ENCODE data around the gene USP11.
A peak's percentile ranks its signal among the peaks of the same experiment; 100 is the strongest.

Gene USP11

GRCh38 chrX:47194194-47194787, 38.5 kb upstream of the USP11 start:
- DNase-seq: no peak
- peaks cover 31% of the 10 kb centered on the region for H3K27me3 ChIP-seq (ENCODE audit: insufficient read depth, low read depth, severe bottlenecking)
- peak overlapping the region; percentile 96 for H3K27ac ChIP-seq
- TF ChIP-seq CTCF (IDR thresholded peaks at IDR 0.05; ENCODE audit: low read depth, low read length): no peak
- no peaks in the 10 kb centered on the region for H3K9me3 ChIP-seq (ENCODE audit: severe bottlenecking)
- H3K4me3 ChIP-seq (ENCODE audit: low read depth, low read length): peak overlapping the region; percentile 89
- H3K36me3 ChIP-seq: peaks cover 42% of the 10 kb centered on the region

GRCh38 chrX:47196098-47196497, 36.7 kb upstream of the USP11 start:
- no peak overlapping the region for H3K27ac ChIP-seq
- DNase-seq: no peak
- TF ChIP-seq CTCF (IDR thresholded peaks at IDR 0.05; ENCODE audit: low read depth, low read length): no peak
- peaks cover 13% of the 10 kb centered on the region for H3K27me3 ChIP-seq (ENCODE audit: insufficient read depth, low read depth, severe bottlenecking)
- H3K9me3 ChIP-seq (ENCODE audit: severe bottlenecking): no peaks in the 10 kb centered on the region
- no peak overlapping the region for H3K4me3 ChIP-seq (ENCODE audit: low read depth, low read length)
- H3K36me3 ChIP-seq: peaks cover 58% of the 10 kb centered on the region

- no peak for TF ChIP-seq CTCF (IDR thresholded peaks at IDR 0.05; ENCODE audit: low read depth, low read length)
- Histone ChIP-seq H3K9me3 (ENCODE audit: severe bottlenecking) (no peaks in the 10 kb centered on the region), H3K27ac (no peak overlapping the region), H3K4me3 (ENCODE audit: low read depth, low read length) (no peak overlapping the region), H3K27me3 (ENCODE audit: insufficient read depth, low read depth, severe bottlenecking) (peaks cover 7% of the 10 kb centered on the region), H3K36me3 (peaks cover 72% of the 10 kb centered on the region)
- DNase-seq: no peak
Observed at GRCh38 chrX:47197526-47197925, 35.3 kb upstream of the USP11 start.

- TF ChIP-seq CTCF (IDR thresholded peaks at IDR 0.05; ENCODE audit: low read depth, low read length): no peak
- Histone ChIP-seq H3K27me3 (ENCODE audit: insufficient read depth, low read depth, severe bottlenecking) (peaks cover under 1% of the 10 kb centered on the region), H3K36me3 (peaks cover 78% of the 10 kb centered on the region), H3K27ac (no peak overlapping the region), H3K4me3 (ENCODE audit: low read depth, low read length) (no peak overlapping the region), H3K9me3 (ENCODE audit: severe bottlenecking) (no peaks in the 10 kb centered on the region)
- DNase-seq: no peak
Observed at GRCh38 chrX:47198026-47198686, 34.7 kb upstream of the USP11 start.

GRCh38 chrX:47198687-47199080, 34.1 kb upstream of the USP11 start:
- Histone ChIP-seq H3K27ac (no peak overlapping the region), H3K9me3 (ENCODE audit: severe bottlenecking) (no peaks in the 10 kb centered on the region), H3K27me3 (ENCODE audit: insufficient read depth, low read depth, severe bottlenecking) (no peaks in the 10 kb centered on the region), H3K36me3 (peaks cover 81% of the 10 kb centered on the region), H3K4me3 (ENCODE audit: low read depth, low read length) (no peak overlapping the region)
- no peak for DNase-seq
- TF ChIP-seq CTCF (IDR thresholded peaks at IDR 0.05; ENCODE audit: low read depth, low read length): no peak

- H3K9me3 ChIP-seq (ENCODE audit: severe bottlenecking): no peaks in the 10 kb centered on the region
- DNase-seq: no peak
- no peak overlapping the region for H3K4me3 ChIP-seq (ENCODE audit: low read depth, low read length)
- TF ChIP-seq CTCF (IDR thresholded peaks at IDR 0.05; ENCODE audit: low read depth, low read length): no peak
- peaks cover 80% of the 10 kb centered on the region for H3K36me3 ChIP-seq
- no peaks in the 10 kb centered on the region for H3K27me3 ChIP-seq (ENCODE audit: insufficient read depth, low read depth, severe bottlenecking)
- H3K27ac ChIP-seq: no peak overlapping the region
Observed at GRCh38 chrX:47199286-47199685, 33.5 kb upstream of the USP11 start.
